Left lung (tissue), 10 donors: ENCODE measurements around the gene SCNN1G. TPM values are rescaled to one million over a fixed set of nuclear protein-coding genes. Genes with fewer than 3 reads are reported as not detected.

Experiments used
- ATAC-seq: fragments of 200-7000 bp; cut with Tn5 transposase; one replicate; pipeline ENCODE4 v1.9.1; 2020; ENCODE audit warnings: moderate library complexity
- DNase-seq, 4 donors: peaks; one replicate each; pipeline ENCODE4 v3.0.0-alpha.2; 2013 to 2020
- H3K27ac ChIP-seq, 2 donors: fragments of 200-600 bp; sonication (generic) in 1 of 2; one replicate each; pipeline versions ENCODE4 v1.5.0 to v1.8.0; 2020 to 2021
- H3K27me3 ChIP-seq, 2 donors: fragments of 200-600 bp; sonication (generic) in 1 of 2; one replicate each; pipeline versions ENCODE4 v1.5.0 to v1.8.0; 2020 to 2021
- H3K36me3 ChIP-seq, 2 donors: fragments of 200-600 bp; sonication (generic) in 1 of 2; one replicate each; pipeline versions ENCODE4 v1.5.0 to v1.8.0; 2020 to 2021
- H3K4me1 ChIP-seq, 2 donors: fragments of 200-600 bp; one replicate each; pipeline ENCODE4 v1.8.0; 2021
- H3K4me3 ChIP-seq, 2 donors: fragments of 200-600 bp; sonication (generic) in 1 of 2; one replicate each; pipeline versions ENCODE4 v1.5.0 to v1.8.0; 2020 to 2021; ENCODE audit warnings: mild to moderate bottlenecking in 1 of 2
- H3K9me3 ChIP-seq, 2 donors: fragments of 200-600 bp; sonication (generic) in 1 of 2; one replicate each; pipeline versions ENCODE4 v1.5.0 to v1.8.0; 2020 to 2021
- CTCF ChIP-seq, 2 donors: fragments of 200-600 bp; sonication (generic) in 1 of 2; IDR thresholded peaks; one replicate each; pipeline versions ENCODE4 v1.5.0 to v1.8.0; 2021; ENCODE audit warnings: antibody characterized with exemption in 2 of 2
- intact Hi-C, 2 donors: fragments of 100-400 bp; cut with DNase I; formaldehyde crosslinking; loops; one replicate each; pipeline versions ENCODE4 v1.11.2 to v1.14.2; 2022
- polyA plus RNA-seq, 6 donors: library from polyadenylated mRNA; unstranded; fragments of 120-200 nt; gene quantifications; one replicate each; pipeline ENCODE4 v1.2.1, GENCODE V29; 2013; ENCODE audit not compliant: insufficient read length in 6 of 6
- total RNA-seq, 2 donors: library from RNA; stranded (reverse); fragmentation: NEBNext Ultra II Directional; extraction: Animal tissue kit (Norgen Biotek cat#: 25700); gene quantifications; one replicate each; pipeline ENCODE4 v1.2.1, GENCODE V29; 2021
- donor health status: DM: no; HTN: yes; CAD: no.
- donor health status: DM: no; HTN: no; CAD: no.

SCNN1G gene
- total and polyA plus RNA-seq, 8 donors: 3.8 to 7.8 (median 4.6) TPM

GRCh38 chr16:23207485-23207884 is 24.9 kb downstream of the SCNN1G start:
- H3K27me3 ChIP-seq: no peaks in the 10 kb centered on the region
- no peaks in the 10 kb centered on the region for H3K4me1 ChIP-seq
- H3K36me3 ChIP-seq: no peaks in the 10 kb centered on the region
- DNase-seq (no peak), ATAC-seq (peak; percentile 13)
- H3K4me3 ChIP-seq: no peak overlapping the region
- no peaks in the 10 kb centered on the region for H3K9me3 ChIP-seq
- intact Hi-C loops: no loop called here
- no peak for TF ChIP-seq CTCF (IDR thresholded peaks at IDR 0.05)
- H3K27ac ChIP-seq: no peak overlapping the region

GRCh38 chr16:23209606-23210005 is 27.1 kb downstream of the SCNN1G start:
- Histone ChIP-seq H3K4me1 (no peaks in the 10 kb centered on the region), H3K36me3 (no peaks in the 10 kb centered on the region), H3K4me3 (no peak overlapping the region), H3K9me3 (no peaks in the 10 kb centered on the region), H3K27me3 (no peaks in the 10 kb centered on the region), H3K27ac (no peak overlapping the region)
- TF ChIP-seq CTCF (IDR thresholded peaks at IDR 0.05): no peak
- ATAC-seq: no peak
- intact Hi-C loops: no loop called here
- no peak for DNase-seq

GRCh38 chr16:23213831-23214230 is 31.3 kb downstream of the SCNN1G start:
- ATAC-seq: no peak
- DNase-seq: no peak
- no peaks in the 10 kb centered on the region for H3K27me3 ChIP-seq
- H3K27ac ChIP-seq: no peak overlapping the region
- no peak for TF ChIP-seq CTCF (IDR thresholded peaks at IDR 0.05)
- no peaks in the 10 kb centered on the region for H3K4me1 ChIP-seq
- no peak overlapping the region for H3K4me3 ChIP-seq
- no peaks in the 10 kb centered on the region for H3K9me3 ChIP-seq
- H3K36me3 ChIP-seq: peaks cover 0 to 8% of the 10 kb centered on the region in 2 donors
- intact Hi-C loops: no loop called here

- intact Hi-C loops: no loop called here
- DNase-seq (no peak), ATAC-seq (no peak)
- no peaks in the 10 kb centered on the region for H3K27me3 ChIP-seq
- peaks cover 0 to 8% of the 10 kb centered on the region in 2 donors for H3K36me3 ChIP-seq
- H3K4me3 ChIP-seq: no peak overlapping the region
- no peaks in the 10 kb centered on the region for H3K9me3 ChIP-seq
- H3K27ac ChIP-seq: no peak overlapping the region
- H3K4me1 ChIP-seq: no peaks in the 10 kb centered on the region
- no peak for TF ChIP-seq CTCF (IDR thresholded peaks at IDR 0.05)
Observed at GRCh38 chr16:23214796-23215195, 32.3 kb downstream of the SCNN1G start.

- H3K27me3 ChIP-seq: no peaks in the 10 kb centered on the region
- H3K9me3 ChIP-seq: no peaks in the 10 kb centered on the region
- TF ChIP-seq CTCF (IDR thresholded peaks at IDR 0.05): no peak
- ATAC-seq: no peak
- H3K4me1 ChIP-seq: no peaks in the 10 kb centered on the region
- H3K36me3 ChIP-seq: peaks cover 0 to 8% of the 10 kb centered on the region in 2 donors
- intact Hi-C loops: no loop called here
- H3K4me3 ChIP-seq: no peak overlapping the region
- DNase-seq: no peak
- H3K27ac ChIP-seq: no peak overlapping the region
Observed at GRCh38 chr16:23215435-23215834, 32.9 kb downstream of the SCNN1G start.
